ENCODE results near the gene SNX14. TPM values are rescaled to one million over a fixed set of nuclear protein-coding genes. Genes with fewer than 3 reads are reported as not detected.

SNX14 gene
- total and polyA plus RNA-seq, 2 of the 8 experiments (the other 6 are each of a cell fraction or from before 2014, with no cell fraction given), result 11.9 to 24.2 TPM

DNA sequence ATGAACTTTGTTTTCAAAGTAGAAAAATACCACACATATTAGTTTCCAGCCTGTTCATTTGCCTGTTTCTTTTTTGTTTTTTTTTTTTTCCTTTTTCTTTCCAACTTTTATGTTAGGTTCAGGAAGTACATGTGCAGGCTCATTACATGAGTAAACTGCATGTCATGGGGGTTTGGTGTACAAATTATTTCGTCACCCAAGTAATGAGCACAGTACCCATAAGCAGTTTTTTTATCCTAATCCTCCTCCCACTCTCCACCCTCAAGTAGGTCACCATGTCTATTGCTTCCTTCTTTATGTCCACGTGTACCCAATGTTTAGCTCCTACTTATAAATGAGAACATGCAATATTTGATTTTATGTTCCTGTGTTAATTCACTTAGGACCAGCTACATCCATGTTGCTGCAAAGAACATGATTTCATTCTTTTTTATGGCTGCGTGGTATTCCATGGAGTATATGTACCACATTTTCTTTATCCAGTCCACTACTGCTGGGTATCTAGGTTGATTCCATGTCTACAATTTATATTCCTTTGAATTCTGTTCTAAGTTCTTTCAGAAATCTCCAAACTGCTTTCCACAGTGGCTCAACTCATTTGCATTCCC is 31.8 kb downstream of the SNX14 start:
- Histone ChIP-seq H3K27ac (ENCODE audit: low read depth, low read length) (no peak overlapping the region), H2BK12ac (ENCODE audit: low read depth, low read length) (no peak overlapping the region), H3K4ac (replicated peaks; ENCODE audit: insufficient read length, low read depth, low read length) (no peak overlapping the region), H3K79me2 (ENCODE audit: control insufficient read depth in 1 of 2, insufficient read depth in 2 of 2, low read length in 2 of 2) (no peaks in the 10 kb centered on the region), H3K79me1 (ENCODE audit: low read depth, low read length) (no peaks in the 10 kb centered on the region), H2AK5ac (ENCODE audit: low read depth, low read length) (no peak overlapping the region), H3K9me3 (ENCODE audit: insufficient read depth in 2 of 2, low read depth in 1 of 2, low read length in 1 of 2) (no peaks in the 10 kb centered on the region), H2AFZ (ENCODE audit: low read length) (no peak overlapping the region), H4K5ac (ENCODE audit: insufficient read length, low read depth, low read length) (no peak overlapping the region), H2BK5ac (ENCODE audit: low read depth, low read length) (no peak overlapping the region), H3K14ac (ENCODE audit: insufficient read length) (no peak overlapping the region), H2BK15ac (ENCODE audit: low read length) (no peak overlapping the region), H4K91ac (replicated peaks; ENCODE audit: insufficient read length, low read length) (no peak overlapping the region), H4K20me1 (replicated peaks in 1 of 2; ENCODE audit: control insufficient read depth in 1 of 2, insufficient read depth in 2 of 2, low read length in 2 of 2) (no peaks in the 10 kb centered on the region), H2BK20ac (ENCODE audit: low read length) (no peak overlapping the region), H3K23me2 (ENCODE audit: low read depth, low read length) (no peaks in the 10 kb centered on the region), H3K4me1 (replicated peaks in 1 of 4; ENCODE audit: control insufficient read depth in 3 of 4, insufficient read depth in 4 of 4, low read length in 3 of 4) (no peaks in the 10 kb centered on the region), H3K56ac (replicated peaks; ENCODE audit: insufficient read length, low read depth, low read length) (no peak overlapping the region), H3K23ac (ENCODE audit: insufficient read length) (no peak overlapping the region), H3K4me2 (ENCODE audit: insufficient read depth in 1 of 2, low read depth in 2 of 2, low read length in 2 of 2) (no peak overlapping the region), H3K18ac (ENCODE audit: extremely low read depth, low read length) (no peak overlapping the region), H3K9ac (replicated peaks in 1 of 4; ENCODE audit: extremely low read depth in 1 of 4, low read depth in 3 of 4, low read length in 3 of 4) (no peak overlapping the region), H2BK120ac (replicated peaks; ENCODE audit: low read depth, low read length) (no peak overlapping the region), H3K27me3 (replicated peaks in 1 of 4; ENCODE audit: control insufficient read depth in 3 of 4, extremely low read depth in 1 of 4, insufficient read depth in 3 of 4, low read length in 3 of 4) (no peaks in the 10 kb centered on the region), H3K4me3 (ENCODE audit: extremely low read depth in 1 of 4, insufficient read depth in 2 of 4, low read depth in 3 of 4, low read length in 4 of 4) (no peak overlapping the region), H3K36me3 (ENCODE audit: control insufficient read depth in 2 of 4, insufficient read depth in 4 of 4, low read length in 3 of 4) (no peaks in the 10 kb centered on the region), H4K8ac (ENCODE audit: extremely low read depth, insufficient read depth, low read length) (no peak overlapping the region)
- DNase-seq (ENCODE audit: low read depth in 1 of 2, low spot score in 2 of 2) (no peak), FAIRE-seq (no peak)
- TF ChIP-seq, protein P1, sequence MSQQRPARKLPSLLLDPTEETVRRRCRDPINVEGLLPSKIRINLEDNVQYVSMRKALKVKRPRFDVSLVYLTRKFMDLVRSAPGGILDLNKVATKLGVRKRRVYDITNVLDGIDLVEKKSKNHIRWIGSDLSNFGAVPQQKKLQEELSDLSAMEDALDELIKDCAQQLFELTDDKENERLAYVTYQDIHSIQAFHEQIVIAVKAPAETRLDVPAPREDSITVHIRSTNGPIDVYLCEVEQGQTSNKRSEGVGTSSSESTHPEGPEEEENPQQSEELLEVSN (IDR thresholded peaks at IDR 0.05), result no peak
- TF ChIP-seq, protein P2, sequence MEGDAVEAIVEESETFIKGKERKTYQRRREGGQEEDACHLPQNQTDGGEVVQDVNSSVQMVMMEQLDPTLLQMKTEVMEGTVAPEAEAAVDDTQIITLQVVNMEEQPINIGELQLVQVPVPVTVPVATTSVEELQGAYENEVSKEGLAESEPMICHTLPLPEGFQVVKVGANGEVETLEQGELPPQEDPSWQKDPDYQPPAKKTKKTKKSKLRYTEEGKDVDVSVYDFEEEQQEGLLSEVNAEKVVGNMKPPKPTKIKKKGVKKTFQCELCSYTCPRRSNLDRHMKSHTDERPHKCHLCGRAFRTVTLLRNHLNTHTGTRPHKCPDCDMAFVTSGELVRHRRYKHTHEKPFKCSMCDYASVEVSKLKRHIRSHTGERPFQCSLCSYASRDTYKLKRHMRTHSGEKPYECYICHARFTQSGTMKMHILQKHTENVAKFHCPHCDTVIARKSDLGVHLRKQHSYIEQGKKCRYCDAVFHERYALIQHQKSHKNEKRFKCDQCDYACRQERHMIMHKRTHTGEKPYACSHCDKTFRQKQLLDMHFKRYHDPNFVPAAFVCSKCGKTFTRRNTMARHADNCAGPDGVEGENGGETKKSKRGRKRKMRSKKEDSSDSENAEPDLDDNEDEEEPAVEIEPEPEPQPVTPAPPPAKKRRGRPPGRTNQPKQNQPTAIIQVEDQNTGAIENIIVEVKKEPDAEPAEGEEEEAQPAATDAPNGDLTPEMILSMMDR (IDR thresholded peaks at IDR 0.05; ENCODE audit: control extremely low read depth in 1 of 3, insufficient read depth in 1 of 3, low read depth in 1 of 3, low read length in 3 of 3), result no peak
- no peak for TF ChIP-seq HDAC6 (IDR thresholded peaks at IDR 0.05; ENCODE audit: low read depth, low read length)
- TF ChIP-seq, protein P3, sequence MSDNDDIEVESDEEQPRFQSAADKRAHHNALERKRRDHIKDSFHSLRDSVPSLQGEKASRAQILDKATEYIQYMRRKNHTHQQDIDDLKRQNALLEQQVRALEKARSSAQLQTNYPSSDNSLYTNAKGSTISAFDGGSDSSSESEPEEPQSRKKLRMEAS (IDR thresholded peaks at IDR 0.05), result no peak
- no peak for TF ChIP-seq SIRT6 (IDR thresholded peaks at IDR 0.05; ENCODE audit: low read length)
- no peak for TF ChIP-seq TAF7 (optimal IDR thresholded peaks at IDR 0.05; ENCODE audit: borderline replicate concordance, low read depth, low read length)
- TF ChIP-seq TEAD4 (IDR thresholded peaks at IDR 0.05; ENCODE audit: low read depth, low read length), result no peak
- TF ChIP-seq SP2 (IDR thresholded peaks at IDR 0.05; ENCODE audit: low read length), result no peak
- TF ChIP-seq JUN (IDR thresholded peaks at IDR 0.05; ENCODE audit: low read depth, low read length), result no peak
- no peak for TF ChIP-seq KDM5A (IDR thresholded peaks at IDR 0.05; ENCODE audit: low read length)
- TF ChIP-seq CBX5 (IDR thresholded peaks at IDR 0.05; ENCODE audit: low read depth, low read length), result no peak
- ChIA-PET POLR2A (ENCODE audit: partially characterized antibody) (no interaction called here), CTCF (ENCODE audit: partially characterized antibody) (interaction anchor here (0.6 kb wide), 1 partner anchor 24 kb away, joined by 3 read pairs; no protein-coding TSS in a partner anchor)
- 100% methylated on average over 3 of the region's 3 CpGs; no CpG with 5 or more reads in 1 of the 2 experiments for WGBS, 2 experiments (ENCODE audit: extremely low coverage in 1 of 2, insufficient coverage in 1 of 2, insufficient read length in 1 of 2, insufficient replicate concordance in 2 of 2, low coverage in 1 of 2, low lambda C conversion rate in 2 of 2, missing lambda C conversion rate in 1 of 2)

Data from H1 (cell line).